T-helper 1 cell (primary cell): ENCODE data around the gene MLLT11.
A peak's percentile ranks its signal among the peaks of the same experiment; 100 is the strongest.

Source experiments
- DNase-seq, 5 donors: peaks; one replicate each; pipeline ENCODE4 v3.0.0-alpha.2; 2012 to 2020
- total RNA-seq, 4 donors: gene quantifications; one replicate each; lab custom pipeline; 2026; lab: John Stamatoyannopoulos, UW

MLLT11 gene, protein sequence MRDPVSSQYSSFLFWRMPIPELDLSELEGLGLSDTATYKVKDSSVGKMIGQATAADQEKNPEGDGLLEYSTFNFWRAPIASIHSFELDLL
- 3.5 to 6.0 (median 3.7) reads per million in 4 donors for total RNA-seq

DNA sequence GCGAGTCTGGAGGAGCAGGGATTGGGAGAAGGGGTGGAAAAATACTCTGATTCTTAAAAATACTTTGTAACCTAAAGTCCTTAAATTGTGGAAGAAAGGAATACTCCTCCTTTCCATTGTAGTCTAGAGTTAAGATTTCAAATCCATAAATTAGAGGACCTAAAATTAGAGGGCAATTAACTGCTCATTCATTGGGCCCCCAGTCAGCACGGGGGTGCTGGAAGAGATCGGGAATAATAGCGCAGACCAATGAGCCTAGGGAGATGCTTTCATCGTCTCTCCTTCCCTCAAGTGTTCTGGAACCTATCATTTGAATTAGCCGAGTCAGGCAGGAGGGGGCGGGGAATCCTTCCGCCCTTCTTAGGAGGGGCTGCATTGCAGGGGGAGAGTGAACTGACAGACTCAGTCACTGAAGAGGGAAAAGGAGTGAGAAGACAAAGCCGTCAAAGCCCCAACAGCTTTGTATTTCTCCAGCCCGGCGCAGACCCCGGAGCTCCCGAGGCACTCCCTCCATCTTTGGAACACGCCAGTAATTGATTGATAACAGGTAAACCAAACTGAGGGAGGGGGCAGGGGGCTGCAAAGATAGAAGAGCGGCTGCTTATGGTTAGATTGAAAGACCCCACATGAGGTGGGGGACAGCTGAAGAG is at the start of gene MLLT11:
MLLT11 (plus strand) TSS at position 391 of the 650 bp plus-strand sequence. CDS start 6,828 bp downstream, outside the sequence.
- DNase-seq: no peak

DNA sequence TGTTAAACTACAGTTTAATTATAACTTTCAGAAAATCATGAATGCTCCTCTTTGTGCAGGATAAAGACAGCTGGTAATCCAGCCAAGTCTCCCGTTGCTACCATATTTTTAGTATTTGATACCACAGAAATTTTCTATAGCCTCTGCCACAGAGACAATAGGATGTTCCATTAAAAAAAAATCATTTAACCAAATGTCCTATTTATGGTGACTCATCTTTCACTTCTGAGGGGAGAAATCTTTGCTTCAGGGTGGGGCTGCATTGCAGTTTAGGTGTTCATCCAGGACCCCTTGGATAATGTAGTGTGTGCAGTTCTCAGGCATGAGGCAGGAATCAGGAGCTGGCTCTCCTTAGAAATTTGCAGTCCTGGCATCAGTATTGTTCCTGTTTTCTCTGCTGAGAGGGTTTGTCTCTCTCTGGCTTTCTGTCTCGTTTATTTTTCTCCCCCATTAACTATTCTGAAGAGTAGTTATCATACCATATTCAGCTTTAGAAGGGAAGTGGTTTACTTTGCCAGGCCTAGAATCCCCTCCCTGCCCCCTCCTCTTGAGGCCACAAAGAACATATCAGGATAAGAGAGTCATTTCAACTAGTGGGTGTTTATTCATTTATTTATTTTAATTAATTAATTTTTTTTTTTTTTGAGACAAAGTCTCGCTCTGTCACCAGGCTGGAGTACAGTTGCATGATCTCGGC is 48.9 kb upstream of the MLLT11 start:
- DNase-seq: no peak

DNA sequence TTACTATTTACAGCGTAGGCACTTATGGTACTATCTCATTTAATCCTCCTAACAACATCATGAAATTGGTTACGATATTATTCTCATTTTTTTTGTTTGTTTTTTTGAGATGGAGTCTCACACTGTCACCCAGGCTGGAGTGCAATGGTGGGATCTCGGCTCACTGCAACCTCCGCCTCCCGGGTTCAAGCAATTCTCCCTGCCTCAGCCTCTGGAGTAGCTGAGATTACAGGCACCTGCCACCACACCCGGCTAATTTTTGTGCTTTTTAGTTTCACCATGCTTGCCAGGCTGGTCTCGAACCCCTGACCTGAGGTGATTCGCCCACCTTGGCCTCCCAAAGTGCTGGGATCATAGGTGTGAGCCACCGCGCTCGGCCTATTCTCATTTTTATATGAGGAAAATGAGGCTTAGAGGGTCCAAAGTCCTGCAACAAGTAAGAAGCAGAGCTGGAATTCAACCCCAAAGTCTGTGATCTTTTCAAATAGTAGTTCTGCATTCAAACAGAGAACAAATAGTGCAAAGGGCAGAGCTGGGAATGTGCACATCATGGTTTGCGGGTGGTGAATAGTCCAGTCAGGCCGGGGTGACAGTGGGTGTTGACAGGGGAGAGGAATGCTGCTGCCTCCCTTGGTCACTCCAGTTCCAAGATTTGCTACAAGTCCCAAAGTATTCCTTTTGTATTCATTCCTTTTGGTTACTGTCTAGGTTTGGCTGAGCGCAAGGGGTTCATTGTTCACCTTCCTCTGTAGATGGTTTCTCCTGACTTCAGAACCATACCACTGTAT is 47.3 kb upstream of the MLLT11 start:
- DNase-seq: no peak

DNA sequence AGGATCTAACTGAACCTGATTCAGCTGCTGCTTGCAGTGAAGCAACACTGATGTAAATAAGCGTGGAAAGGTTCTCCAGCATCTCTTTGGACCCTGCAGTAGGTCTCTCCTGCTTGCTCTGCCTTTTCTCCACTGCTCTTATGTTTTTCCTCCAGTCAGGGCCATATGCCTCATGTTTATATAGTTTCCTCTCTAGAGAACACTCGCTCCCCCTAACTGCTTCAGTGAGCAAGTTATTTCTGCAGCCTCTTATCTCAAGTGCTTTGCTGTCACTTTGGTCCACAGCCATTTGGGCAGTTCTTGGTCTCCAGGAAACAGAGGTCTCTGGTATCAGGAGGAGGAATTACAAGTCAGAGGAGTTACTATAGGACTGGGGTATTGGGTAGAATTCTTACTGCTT is 46.7 kb upstream of the MLLT11 start:
- DNase-seq: no peak

DNA sequence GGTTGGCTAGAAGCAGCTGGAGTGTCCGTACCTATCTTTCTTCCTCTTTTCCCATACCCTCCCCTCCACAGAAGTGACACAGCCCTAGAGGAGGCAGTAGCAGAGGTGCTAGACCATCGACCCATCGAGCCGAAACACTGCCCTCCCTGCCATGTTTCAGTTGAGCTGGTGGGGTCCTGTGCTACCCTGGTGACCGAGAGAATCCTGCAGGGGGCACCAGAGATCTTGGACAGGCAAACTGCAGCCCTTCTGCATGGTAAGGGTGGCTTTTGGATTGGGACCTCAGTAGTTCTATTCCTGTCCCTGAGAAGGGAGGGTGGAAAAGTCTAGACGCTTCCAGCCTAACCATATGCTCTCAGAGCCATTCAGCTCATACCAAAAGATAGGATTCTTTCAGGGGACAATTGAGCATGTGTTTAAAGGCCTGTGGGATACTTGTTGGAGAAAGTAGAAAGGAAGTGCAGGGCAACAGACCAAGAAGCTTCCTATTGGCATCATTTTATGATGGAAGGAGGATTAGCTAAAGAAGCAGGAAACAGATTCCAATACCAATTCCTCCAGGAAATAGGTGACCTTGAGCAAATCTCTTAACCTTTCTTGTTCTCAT is 35.6 kb upstream of the MLLT11 start:
- peak; percentile 63 to 86 (median 75) for DNase-seq

DNA sequence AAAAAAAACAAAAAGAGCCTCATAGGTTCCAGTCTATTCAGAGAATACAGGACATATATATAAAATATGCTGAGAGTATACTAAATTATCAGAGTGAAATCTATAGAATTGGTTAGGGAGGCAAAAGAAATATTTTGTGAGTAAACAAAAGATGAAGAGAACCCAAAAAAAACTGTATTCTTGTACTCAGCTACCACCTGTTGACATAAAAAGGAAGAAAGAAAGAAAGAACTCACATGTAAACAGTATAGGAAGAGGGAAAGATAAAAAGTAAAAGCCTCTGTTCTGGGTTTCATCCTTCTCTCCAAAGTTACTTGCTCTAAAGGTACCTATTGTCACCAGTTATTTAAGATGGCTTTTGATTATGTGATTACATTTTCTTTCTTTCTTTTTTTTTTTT is 33.7 kb upstream of the MLLT11 start:
- no peak for DNase-seq

DNA sequence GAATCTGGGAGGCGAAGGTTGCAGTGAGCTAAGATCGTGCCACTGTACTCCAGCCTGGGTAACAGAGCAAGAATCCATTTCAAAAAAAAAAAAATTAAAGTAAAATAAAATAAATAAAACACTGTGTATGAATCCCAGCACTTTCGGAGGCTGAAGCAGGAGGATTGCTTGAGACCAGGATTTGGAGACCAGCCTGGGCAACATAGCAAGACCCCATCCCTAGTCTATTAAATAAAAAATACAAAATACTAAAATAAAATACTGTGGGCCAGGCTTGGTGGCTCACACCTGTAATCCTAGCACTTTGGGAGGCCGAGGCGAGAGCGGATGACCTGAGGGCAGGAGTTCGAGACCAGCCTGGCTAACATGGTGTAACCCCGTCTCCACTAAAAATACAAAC is 28.0 kb upstream of the MLLT11 start:
- no peak for DNase-seq

DNA sequence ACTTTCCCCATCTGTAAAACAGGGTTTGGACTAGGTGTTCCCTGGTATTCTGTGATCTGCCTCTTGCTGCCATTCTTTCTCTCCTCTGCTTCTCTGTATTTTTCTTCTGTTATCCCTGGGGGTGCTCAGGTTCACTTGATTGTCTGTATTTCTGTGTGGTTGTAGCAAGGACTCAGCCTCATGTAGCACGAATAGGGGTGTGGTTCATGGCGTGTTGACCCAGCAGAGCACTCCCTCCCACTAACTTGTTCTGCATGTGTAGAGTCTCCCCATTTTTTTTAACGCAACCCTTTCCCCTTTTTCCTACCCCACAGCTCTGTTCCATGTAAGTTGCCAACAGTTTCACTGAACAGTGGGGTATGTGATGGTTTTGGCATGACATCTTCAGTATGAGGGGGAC is 25.0 kb upstream of the MLLT11 start:
- no peak for DNase-seq

DNA sequence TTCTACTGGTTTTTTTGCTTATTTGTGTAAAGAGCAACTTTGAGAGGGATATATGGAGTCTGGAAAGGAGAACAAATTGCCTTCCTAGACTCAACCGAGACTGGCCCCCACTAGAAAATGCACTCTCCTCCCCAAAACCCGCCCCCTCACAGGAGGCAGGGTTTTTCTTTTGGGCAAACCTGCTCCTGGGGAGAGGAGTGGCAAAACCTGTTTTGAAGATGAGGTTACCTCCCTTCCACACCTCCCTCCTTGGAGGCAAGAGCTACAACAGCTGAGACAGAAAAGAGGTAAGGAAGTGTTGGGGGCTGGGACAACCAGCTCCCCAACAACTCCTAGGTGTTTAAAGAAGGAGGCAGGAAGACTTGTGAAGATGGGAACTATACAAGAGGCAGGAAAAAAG is 23.8 kb upstream of the MLLT11 start, which contains the start of gene BNIPL:
BNIPL (plus strand) TSS at position 231 of the 400 bp plus-strand sequence; CDS start at position 371, 140 bp downstream.
- no peak for DNase-seq

DNA sequence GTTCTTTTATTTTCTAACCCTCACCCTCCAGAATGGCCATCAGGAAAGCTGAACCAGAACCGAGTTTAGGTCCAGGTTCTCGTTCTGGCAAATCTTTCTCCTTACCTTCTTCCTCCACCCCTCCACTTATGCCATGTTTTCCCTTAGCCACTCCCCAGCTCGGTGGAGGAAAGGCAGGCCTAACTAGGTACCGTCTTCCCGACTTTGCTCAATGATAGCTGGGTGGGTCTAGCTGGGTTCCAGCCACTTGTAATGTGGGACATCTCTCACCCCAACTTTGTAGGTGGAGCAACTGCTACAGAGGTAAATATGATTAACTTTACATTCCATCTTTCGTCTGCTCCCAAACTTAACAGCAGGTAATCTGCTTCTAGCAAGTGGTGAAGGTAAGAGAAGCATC is 23.2 kb upstream of the MLLT11 start:
- no peak for DNase-seq

DNA sequence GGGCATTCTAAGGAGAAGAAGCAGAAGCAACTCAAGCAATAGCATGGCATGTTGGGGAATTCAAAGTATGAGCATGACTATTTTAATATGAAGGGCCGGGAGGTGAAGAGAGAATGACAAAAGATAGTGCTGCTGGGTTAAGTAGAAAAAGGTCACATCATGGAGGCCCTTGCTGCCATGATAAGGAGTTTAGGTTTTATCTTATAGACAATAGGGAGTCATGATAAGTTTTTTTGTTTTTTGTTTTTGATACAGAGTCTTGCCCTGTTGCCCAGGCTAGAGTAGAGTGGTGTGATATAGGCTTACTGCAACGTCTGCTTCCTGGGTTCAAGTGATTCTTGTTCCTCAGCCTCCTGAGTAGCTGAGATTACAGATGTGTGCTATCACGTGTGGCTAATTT is 20.7 kb upstream of the MLLT11 start:
- DNase-seq: no peak

DNA sequence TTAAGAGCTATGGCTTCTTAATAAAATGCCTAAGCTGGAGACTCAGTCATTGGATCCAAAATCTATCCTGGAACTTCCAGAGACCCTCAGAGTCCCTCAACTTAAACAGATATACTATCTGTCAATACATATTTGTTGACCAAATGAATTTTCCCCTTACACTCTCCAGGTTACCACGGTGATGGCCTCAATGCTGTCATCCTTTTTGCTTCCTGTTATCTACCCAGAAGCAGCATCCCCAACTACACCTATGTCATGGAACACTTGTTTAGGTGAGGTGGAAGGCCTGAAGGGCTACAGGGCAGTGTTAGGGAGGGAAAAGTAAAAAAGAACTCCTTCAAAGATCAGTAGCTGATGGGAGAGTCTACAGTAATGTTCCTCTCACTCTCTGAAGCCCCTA is 17.0 kb upstream of the MLLT11 start:
- DNase-seq: no peak

DNA sequence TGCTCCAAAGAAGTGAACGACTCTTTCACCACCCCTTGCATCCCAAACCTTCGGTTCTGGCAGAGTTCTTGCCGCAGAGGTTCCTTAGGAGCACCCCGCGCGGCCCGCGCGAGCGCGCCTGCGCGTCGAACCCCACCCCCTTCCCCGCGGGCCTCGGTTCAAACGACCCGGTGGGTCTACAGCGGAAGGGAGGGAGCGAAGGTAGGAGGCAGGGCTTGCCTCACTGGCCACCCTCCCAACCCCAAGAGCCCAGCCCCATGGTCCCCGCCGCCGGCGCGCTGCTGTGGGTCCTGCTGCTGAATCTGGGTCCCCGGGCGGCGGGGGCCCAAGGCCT is 12.6 kb upstream of the MLLT11 start, which contains the start of gene C1orf56:
C1orf56 (plus strand) TSS at position 161 of the 334 bp plus-strand sequence; CDS start at position 258, 97 bp downstream.
- peak in 4 of 5 donors; percentile 37 to 62 (median 49) for DNase-seq

DNA sequence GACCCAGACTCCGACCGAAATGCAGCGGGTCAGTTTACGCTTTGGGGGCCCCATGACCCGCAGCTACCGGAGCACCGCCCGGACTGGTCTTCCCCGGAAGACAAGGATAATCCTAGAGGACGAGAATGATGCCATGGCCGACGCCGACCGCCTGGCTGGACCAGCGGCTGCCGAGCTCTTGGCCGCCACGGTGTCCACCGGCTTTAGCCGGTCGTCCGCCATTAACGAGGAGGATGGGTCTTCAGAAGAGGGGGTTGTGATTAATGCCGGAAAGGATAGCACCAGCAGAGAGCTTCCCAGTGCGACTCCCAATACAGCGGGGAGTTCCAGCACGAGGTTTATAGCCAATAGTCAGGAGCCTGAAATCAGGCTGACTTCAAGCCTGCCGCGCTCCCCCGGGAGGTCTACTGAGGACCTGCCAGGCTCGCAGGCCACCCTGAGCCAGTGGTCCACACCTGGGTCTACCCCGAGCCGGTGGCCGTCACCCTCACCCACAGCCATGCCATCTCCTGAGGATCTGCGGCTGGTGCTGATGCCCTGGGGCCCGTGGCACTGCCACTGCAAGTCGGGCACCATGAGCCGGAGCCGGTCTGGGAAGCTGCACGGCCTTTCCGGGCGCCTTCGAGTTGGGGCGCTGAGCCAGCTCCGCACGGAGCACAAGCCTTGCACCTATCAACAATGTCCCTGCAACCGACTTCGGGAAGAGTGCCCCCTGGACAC is 12.1 kb upstream of the MLLT11 start:
- peak in 4 of 5 donors; percentile 36 to 67 (median 39) for DNase-seq

DNA sequence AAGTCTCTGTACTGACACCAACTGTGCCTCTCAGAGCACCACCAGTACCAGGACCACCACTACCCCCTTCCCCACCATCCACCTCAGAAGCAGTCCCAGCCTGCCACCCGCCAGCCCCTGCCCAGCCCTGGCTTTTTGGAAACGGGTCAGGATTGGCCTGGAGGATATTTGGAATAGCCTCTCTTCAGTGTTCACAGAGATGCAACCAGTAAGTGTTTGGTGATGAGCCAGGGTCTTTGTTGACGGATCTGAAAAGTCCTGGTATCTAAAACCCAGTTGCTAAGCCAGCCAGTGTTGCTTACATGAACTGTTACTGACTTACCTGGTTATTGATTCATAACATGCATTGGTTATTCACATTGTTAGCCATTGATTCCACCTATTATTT is 11.6 kb upstream of the MLLT11 start:
- DNase-seq: no peak

DNA sequence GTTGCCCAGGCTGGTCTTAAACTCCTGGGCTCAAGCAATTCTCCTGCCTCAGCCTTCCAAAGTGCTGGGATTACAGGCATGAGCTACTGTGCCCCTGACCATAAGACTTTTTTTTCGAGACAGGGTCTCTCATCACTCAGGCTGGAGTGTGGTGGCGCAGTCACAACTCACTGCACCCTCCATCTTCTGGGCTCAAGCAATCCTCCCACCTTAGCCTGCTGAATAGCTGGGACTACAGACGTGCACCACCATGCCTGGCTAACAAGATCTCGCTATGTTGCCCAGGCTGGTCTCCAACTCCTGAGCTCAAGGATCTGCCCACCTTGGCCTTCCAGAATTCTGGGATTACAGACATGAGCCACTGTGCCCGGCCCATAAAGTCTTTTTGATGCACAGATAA is 10.7 kb upstream of the MLLT11 start:
- DNase-seq: no peak

DNA sequence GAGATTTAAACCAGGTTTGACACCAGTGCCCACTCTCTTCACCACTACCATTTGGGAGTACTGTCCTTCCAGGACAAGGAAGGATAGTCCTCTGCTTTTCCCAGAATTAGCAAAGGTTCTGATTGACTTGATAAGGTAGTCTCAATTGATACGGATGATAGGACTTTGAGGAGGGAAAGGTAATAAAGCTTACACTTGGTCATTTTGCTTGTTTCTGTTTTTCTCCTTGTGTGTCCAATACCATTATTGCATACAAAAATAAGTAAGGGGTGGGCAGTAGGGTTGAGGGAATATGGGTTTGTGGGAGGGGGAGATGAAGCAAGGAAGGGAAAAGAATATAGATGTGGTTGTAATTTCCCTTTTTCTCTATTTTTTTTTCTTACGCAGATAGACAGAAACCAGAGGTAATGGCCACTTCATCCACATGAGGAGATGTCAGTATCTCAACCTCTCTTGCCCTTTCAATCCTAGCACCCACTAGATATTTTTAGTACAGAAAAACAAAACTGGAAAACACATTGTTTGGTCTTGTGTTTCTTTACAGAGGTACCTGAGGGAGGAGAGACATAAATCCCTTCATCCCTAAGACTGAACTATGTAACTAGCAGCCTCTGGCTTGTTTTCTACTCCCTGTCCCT is 10.0 kb upstream of the MLLT11 start:
- no peak for DNase-seq

DNA sequence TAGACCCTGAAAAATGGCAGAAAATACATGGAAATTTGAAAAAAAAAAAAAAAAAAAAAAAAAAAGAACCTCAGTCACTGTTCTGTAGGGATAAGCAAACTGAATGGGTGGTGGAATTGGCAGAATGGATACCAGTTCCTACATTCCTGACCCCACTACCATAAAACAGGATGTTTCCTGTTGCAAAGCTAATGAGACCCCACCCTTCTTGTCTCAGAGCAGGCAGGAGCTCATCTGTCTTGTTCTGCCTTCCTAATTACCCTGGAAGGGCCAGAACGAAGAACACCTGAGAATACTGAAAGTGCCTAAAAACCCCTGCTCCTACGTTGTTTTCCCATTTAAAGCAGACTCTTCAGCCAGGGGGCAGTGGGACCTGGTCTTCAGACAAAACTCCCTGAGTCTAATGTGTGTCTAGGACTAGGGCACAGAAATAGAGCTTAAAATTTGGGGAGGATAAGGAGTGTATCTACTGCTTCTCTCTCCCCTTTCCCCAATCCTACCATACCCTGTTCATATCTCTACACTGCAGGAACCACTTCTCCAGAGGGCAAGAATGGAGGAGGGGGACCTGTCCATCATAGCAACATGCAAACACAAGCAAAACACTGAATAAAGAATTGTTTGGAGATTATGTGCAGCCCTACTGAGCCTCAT is 8.7 kb upstream of the MLLT11 start:
- DNase-seq: no peak

DNA sequence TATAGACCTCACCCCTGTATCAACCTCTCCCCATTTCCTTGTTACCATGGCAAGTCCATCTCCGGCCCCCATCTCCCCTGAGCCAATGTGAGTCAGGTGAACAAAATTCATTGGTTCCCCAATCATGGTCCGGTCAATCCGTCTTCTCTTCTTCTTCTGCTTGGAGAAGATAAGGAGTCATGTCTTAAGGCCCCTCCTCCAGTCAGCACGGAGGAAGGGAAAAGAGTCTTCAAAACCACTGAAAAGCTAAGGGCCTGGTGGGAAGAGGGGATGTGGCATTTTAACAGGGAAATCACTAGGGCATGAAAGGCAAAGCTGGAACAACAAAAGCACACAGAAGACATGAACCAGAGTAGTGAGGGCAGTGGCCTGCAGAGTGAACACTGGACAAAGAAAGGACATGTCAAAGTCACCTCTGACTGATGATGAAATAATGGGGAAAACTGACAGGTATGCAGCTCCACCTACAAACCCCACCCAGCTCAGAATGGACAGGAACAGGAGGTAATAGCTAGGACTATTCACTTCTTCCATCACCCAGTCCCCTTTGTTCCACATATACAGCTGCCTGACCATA is 5.1 kb upstream of the MLLT11 start:
- no peak for DNase-seq

DNA sequence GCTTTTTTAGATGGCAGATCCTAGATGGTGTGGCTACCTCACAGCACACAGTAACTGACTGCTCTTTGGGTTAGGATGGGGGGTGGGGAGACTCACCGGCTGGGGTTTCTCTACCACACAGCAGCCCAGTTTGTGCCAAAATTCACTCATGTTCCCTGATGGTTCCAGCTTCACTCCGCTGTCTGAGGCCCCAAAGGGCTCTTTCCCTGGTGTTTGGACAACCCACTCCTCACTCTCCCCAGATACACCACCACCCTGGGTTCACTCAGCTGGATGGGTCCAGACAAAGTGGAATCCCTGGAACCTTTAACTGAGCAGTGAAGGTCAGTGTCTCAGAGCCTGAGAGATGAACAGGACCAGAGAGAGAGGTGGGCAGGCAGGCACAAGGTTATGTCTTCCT is 4.6 kb upstream of the MLLT11 start:
- DNase-seq: no peak

DNA sequence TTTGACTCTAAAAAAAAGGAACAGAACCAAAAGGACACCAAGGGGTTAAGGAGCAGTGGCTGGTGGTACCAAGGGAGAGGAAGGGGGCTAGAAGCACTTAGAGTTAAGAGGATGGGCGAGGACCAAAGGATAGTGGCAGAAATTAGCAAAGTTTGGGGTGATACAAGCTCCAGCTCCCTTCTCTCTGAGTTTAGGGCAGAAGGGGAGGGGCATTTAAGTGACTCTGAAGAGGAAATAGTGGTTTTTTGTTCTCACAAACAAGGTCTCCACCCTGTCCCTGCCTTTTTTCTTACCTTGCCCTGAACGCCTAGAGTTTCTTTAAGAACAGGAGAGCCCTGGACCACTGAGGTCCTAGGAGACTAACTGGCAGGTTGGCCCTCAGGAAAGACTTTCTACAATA is 4.0 kb upstream of the MLLT11 start:
- DNase-seq: peak in 2 of 5 donors; percentile 39 to 74
